Measurements from ENCODE around the gene MAMLD1. TPM values are rescaled to one million over a fixed set of nuclear protein-coding genes. Genes with fewer than 3 reads are reported as not detected.

Gene MAMLD1
- total RNA-seq, 1 donor from 2014 or later, result 1.8 TPM

GRCh38 chrX:150406596-150406995 is 43.5 kb downstream of the MAMLD1 start:
- DNase-seq, result no peak
- intact Hi-C loops (cut with micrococcal nuclease), result no loop called here

GRCh38 chrX:150408007-150408406 is 44.9 kb downstream of the MAMLD1 start:
- H3K27me3 ChIP-seq (ENCODE audit: low read depth), result no peaks in the 10 kb centered on the region
- peaks cover 18% of the 10 kb centered on the region for H3K4me1 ChIP-seq
- intact Hi-C loops (cut with micrococcal nuclease), result no loop called here
- no peaks in the 10 kb centered on the region for H3K9me3 ChIP-seq (replicated peaks)
- no peak for TF ChIP-seq CTCF (IDR thresholded peaks at IDR 0.05; ENCODE audit: borderline replicate concordance)
- no peak overlapping the region for H3K27ac ChIP-seq (replicated peaks)
- no peaks in the 10 kb centered on the region for H3K36me3 ChIP-seq
- no peak for DNase-seq
- H3K4me3 ChIP-seq, result no peak overlapping the region

More at GRCh38 chrX:150406596-150406995, 43.5 kb downstream of the MAMLD1 start:
- Histone ChIP-seq H3K27ac (replicated peaks) (no peak overlapping the region), H3K4me1 (peaks cover 18% of the 10 kb centered on the region), H3K36me3 (no peaks in the 10 kb centered on the region), H3K4me3 (no peak overlapping the region), H3K27me3 (ENCODE audit: low read depth) (no peaks in the 10 kb centered on the region), H3K9me3 (replicated peaks) (no peaks in the 10 kb centered on the region)
- TF ChIP-seq CTCF (IDR thresholded peaks at IDR 0.05; ENCODE audit: borderline replicate concordance), result no peak

GRCh38 chrX:150408561-150408960 is 45.4 kb downstream of the MAMLD1 start:
- Histone ChIP-seq H3K36me3 (no peaks in the 10 kb centered on the region), H3K4me3 (no peak overlapping the region), H3K4me1 (peaks cover 18% of the 10 kb centered on the region), H3K27ac (replicated peaks) (peak overlapping the region; percentile 58), H3K27me3 (ENCODE audit: low read depth) (no peaks in the 10 kb centered on the region), H3K9me3 (replicated peaks) (no peaks in the 10 kb centered on the region)
- TF ChIP-seq CTCF (IDR thresholded peaks at IDR 0.05; ENCODE audit: borderline replicate concordance), result no peak
- intact Hi-C loops (cut with micrococcal nuclease), result no loop called here
- DNase-seq, result no peak

GRCh38 chrX:150409486-150409885 is 46.4 kb downstream of the MAMLD1 start:
- no peak for DNase-seq
- intact Hi-C loops (cut with micrococcal nuclease), result no loop called here

GRCh38 chrX:150409964-150410363 is 46.8 kb downstream of the MAMLD1 start:
- H3K27ac ChIP-seq (replicated peaks), result peak overlapping the region; percentile 60
- H3K9me3 ChIP-seq (replicated peaks), result no peaks in the 10 kb centered on the region
- no peak for TF ChIP-seq CTCF (IDR thresholded peaks at IDR 0.05; ENCODE audit: borderline replicate concordance)
- intact Hi-C loops (cut with micrococcal nuclease), result no loop called here
- DNase-seq, result no peak
- H3K27me3 ChIP-seq (ENCODE audit: low read depth), result no peaks in the 10 kb centered on the region
- peaks cover 18% of the 10 kb centered on the region for H3K4me1 ChIP-seq
- no peaks in the 10 kb centered on the region for H3K36me3 ChIP-seq
- H3K4me3 ChIP-seq, result no peak overlapping the region

More at GRCh38 chrX:150409486-150409885, 46.4 kb downstream of the MAMLD1 start:
- Histone ChIP-seq H3K4me3 (no peak overlapping the region), H3K36me3 (no peaks in the 10 kb centered on the region), H3K27ac (replicated peaks) (peak overlapping the region; percentile 58), H3K9me3 (replicated peaks) (no peaks in the 10 kb centered on the region), H3K4me1 (peaks cover 18% of the 10 kb centered on the region), H3K27me3 (ENCODE audit: low read depth) (no peaks in the 10 kb centered on the region)
- TF ChIP-seq CTCF (IDR thresholded peaks at IDR 0.05; ENCODE audit: borderline replicate concordance), result no peak

Data from left ventricle myocardium inferior (tissue), 1 donor.